Left ventricle myocardium inferior (tissue), 1 donor: ENCODE results near the gene SH3BP5. TPM values are rescaled to one million over a fixed set of nuclear protein-coding genes. Genes with fewer than 3 reads are reported as not detected.

Experiments used
- DNase-seq: peaks from one replicate; pipeline ENCODE4 v3.0.0-alpha.2; 2020
- H3K27ac ChIP-seq: fragments of 200-600 bp; replicated peaks from 2 replicates; pipeline ENCODE4 v1.8.0; 2021
- H3K27me3 ChIP-seq: fragments of 200-600 bp; 2 replicates; pipeline ENCODE4 v1.8.0; 2021; ENCODE audit warnings: low read depth
- H3K36me3 ChIP-seq: fragments of 200-600 bp; 2 replicates; pipeline ENCODE4 v1.8.0; 2021
- H3K4me1 ChIP-seq: fragments of 200-600 bp; 2 replicates; pipeline ENCODE4 v1.8.0; 2021
- H3K4me3 ChIP-seq: fragments of 200-600 bp; 2 replicates; pipeline ENCODE4 v1.8.0; 2021; ENCODE audit warnings: mild to moderate bottlenecking, moderate library complexity
- H3K9me3 ChIP-seq: fragments of 200-600 bp; replicated peaks from 2 replicates; pipeline ENCODE4 v1.8.0; 2021
- intact Hi-C: fragments of 100-400 bp; cut with micrococcal nuclease; formaldehyde crosslinking; loops from one replicate; pipeline ENCODE4 v1.11.0; 2022
- total RNA-seq: library from RNA; stranded (reverse); fragmentation: NEBNext Ultra II Directional; extraction: Animal tissue kit (Norgen Biotek cat#: 25700); gene quantifications from one replicate; pipeline ENCODE4 v1.2.1, GENCODE V29; 2021
- TF ChIP-seq, protein P1 (sequence below): fragments of 200-600 bp; IDR thresholded peaks from 2 replicates; pipeline ENCODE4 v1.8.0; 2021; ENCODE audit warnings: antibody characterized with exemption, mild to moderate bottlenecking, borderline replicate concordance
- donor health status: DM: no; HTN: yes; CAD: no; lungs with severe emphysema.

SH3BP5 gene
- total RNA-seq, 1 donor from 2014 or later, result 8.8 TPM

GRCh38 chr3:15331606-15332404, 581 bp downstream of the SH3BP5 start:
- DNase-seq, result peak; percentile 33
- TF ChIP-seq, protein P1, sequence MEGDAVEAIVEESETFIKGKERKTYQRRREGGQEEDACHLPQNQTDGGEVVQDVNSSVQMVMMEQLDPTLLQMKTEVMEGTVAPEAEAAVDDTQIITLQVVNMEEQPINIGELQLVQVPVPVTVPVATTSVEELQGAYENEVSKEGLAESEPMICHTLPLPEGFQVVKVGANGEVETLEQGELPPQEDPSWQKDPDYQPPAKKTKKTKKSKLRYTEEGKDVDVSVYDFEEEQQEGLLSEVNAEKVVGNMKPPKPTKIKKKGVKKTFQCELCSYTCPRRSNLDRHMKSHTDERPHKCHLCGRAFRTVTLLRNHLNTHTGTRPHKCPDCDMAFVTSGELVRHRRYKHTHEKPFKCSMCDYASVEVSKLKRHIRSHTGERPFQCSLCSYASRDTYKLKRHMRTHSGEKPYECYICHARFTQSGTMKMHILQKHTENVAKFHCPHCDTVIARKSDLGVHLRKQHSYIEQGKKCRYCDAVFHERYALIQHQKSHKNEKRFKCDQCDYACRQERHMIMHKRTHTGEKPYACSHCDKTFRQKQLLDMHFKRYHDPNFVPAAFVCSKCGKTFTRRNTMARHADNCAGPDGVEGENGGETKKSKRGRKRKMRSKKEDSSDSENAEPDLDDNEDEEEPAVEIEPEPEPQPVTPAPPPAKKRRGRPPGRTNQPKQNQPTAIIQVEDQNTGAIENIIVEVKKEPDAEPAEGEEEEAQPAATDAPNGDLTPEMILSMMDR, result no peak
- no peaks in the 10 kb centered on the region for H3K9me3 ChIP-seq
- H3K4me3 ChIP-seq, result peak overlapping the region; percentile 89
- H3K27ac ChIP-seq, result peak overlapping the region; percentile 85
- H3K4me1 ChIP-seq, result peaks cover 59% of the 10 kb centered on the region
- intact Hi-C loops, result loop anchor here (2.0 kb wide), 1 partner anchor 63 kb away; no protein-coding TSS in a partner anchor
- no peaks in the 10 kb centered on the region for H3K36me3 ChIP-seq
- H3K27me3 ChIP-seq, result no peaks in the 10 kb centered on the region

DNA sequence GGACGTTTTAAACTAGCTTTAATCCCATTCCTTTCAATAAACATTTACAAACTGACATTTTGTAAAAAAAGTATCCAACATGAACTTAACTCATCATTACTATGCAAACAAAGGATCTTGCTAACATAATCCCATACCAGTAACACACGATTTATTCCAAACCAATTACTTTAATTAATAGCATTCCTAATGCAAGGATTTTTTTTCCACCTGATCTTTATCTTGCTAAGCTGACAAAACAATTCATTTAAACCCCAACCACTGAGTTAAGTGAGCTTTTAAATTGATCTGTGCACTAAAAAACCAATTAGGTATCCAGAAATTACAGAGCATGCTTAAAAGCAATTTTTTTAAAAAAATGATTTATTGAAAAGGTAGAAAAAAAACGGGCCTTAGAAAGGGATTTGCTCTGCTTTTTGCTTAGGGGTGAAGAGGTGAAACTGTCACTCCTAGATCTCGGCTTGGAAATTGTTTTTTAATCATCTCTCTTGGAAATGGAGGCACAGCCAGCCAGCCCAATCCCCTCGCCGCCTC, 1.2 kb downstream of the SH3BP5 start:
- no peaks in the 10 kb centered on the region for H3K9me3 ChIP-seq
- H3K27me3 ChIP-seq, result no peaks in the 10 kb centered on the region
- DNase-seq, result no peak
- intact Hi-C loops, result no loop called here
- H3K27ac ChIP-seq, result peak overlapping the region; percentile 85
- H3K36me3 ChIP-seq, result no peaks in the 10 kb centered on the region
- peaks cover 65% of the 10 kb centered on the region for H3K4me1 ChIP-seq
- H3K4me3 ChIP-seq, result peak overlapping the region; percentile 89
- TF ChIP-seq, protein P1, result no peak

DNA sequence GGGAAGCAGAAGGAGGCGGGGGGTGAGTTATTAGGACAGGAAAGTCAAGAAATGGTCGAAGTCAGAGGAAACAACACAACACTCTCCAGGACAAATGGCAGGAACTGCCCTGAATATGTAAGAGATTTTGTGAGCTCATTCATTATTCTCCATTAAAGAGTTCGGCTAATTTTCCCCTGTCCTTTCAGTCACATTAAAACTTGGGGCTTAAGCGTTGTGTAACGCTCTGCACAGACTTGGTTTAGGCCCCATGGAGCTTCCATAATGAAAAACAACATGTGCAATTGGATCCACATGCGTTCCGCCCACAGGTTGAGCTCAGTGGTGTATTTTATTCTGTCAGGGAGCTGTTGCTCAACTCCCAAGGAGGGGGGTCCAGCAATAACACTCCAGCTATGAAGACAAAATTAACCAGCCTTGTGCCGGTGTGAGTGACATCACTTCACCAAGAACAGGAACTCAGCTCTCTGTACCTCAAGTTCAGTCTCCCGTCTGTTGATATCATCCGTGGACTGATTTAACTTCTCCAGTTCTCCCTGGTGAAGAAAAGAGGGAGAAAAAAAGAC, 2.3 kb downstream of the SH3BP5 start:
- peak; percentile 29 for DNase-seq
- intact Hi-C loops, result no loop called here
- Histone ChIP-seq H3K27me3 (no peaks in the 10 kb centered on the region), H3K36me3 (no peaks in the 10 kb centered on the region), H3K27ac (peak overlapping the region; percentile 85), H3K9me3 (no peaks in the 10 kb centered on the region), H3K4me1 (peaks cover 76% of the 10 kb centered on the region), H3K4me3 (peak overlapping the region; percentile 89)
- TF ChIP-seq, protein P1, result no peak

GRCh38 chr3:15329046-15330005, 3.1 kb downstream of the SH3BP5 start:
- peak overlapping the region; percentile 85 for H3K27ac ChIP-seq
- no peaks in the 10 kb centered on the region for H3K9me3 ChIP-seq
- intact Hi-C loops, result no loop called here
- TF ChIP-seq, protein P1, result no peak
- peak overlapping the region; percentile 89 for H3K4me3 ChIP-seq
- H3K36me3 ChIP-seq, result no peaks in the 10 kb centered on the region
- no peaks in the 10 kb centered on the region for H3K27me3 ChIP-seq
- no peak for DNase-seq
- peaks cover 84% of the 10 kb centered on the region for H3K4me1 ChIP-seq

DNA sequence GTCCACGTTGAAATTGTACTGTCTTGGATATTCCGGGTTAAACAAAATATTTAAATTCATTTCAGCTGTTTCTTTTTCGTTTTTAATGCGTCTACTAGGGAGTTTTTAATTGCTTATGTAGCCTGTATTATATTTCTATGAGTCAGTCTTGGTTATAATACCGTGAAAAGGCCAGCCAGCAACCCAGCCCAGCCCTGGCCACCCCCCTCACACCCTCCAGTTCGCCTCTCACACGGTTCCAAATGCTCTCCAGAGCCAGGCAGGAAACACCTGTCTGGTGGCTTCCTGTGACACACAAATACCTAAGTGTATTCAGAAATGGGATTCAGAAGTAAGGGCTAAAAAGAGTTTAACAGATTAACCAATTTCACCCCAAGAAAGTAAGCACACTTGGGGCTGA, 4.4 kb downstream of the SH3BP5 start:
- H3K4me1 ChIP-seq, result peaks cover 96% of the 10 kb centered on the region
- no peaks in the 10 kb centered on the region for H3K27me3 ChIP-seq
- no peaks in the 10 kb centered on the region for H3K36me3 ChIP-seq
- TF ChIP-seq, protein P1, result no peak
- DNase-seq, result peak; percentile 42
- peak overlapping the region; percentile 85 for H3K27ac ChIP-seq
- H3K4me3 ChIP-seq, result no peak overlapping the region
- no peaks in the 10 kb centered on the region for H3K9me3 ChIP-seq
- intact Hi-C loops, result no loop called here
